K562 (cell line): Measurements from ENCODE around the gene TPRG1L. TPM values are rescaled to one million over a fixed set of nuclear protein-coding genes. Genes with fewer than 3 reads are reported as not detected.

ENCODE experiments used
- ARID4B ChIP-seq: sonication (generic); formaldehyde crosslinking; IDR thresholded peaks from 2 replicates; pipeline ENCODE4 v1.8.0; 2022; ENCODE audit warnings: mild to moderate bottlenecking, missing genetic modification reagents
- HDAC8 ChIP-seq: fragments of 450-650 bp; IDR thresholded peaks from 2 replicates; pipeline ENCODE4 v1.6.1; 2016; ENCODE audit warnings: mild to moderate bottlenecking, missing genetic modification characterization, moderate library complexity, missing compliant biosample characterization
- HNRNPH1 ChIP-seq: fragments of 200-400 bp; formaldehyde crosslinking; optimal IDR thresholded peaks from 2 replicates; pipeline ENCODE3; 2017; ENCODE audit warnings: low read depth, mild to moderate bottlenecking, low read length, moderate library complexity
- KLF16 ChIP-seq: IDR thresholded peaks from 2 replicates; pipeline ENCODE4 v1.6.1; 2016; ENCODE audit warnings: antibody characterized with exemption
- MLX ChIP-seq, 2 experiments: fragments of 450-650 bp in 1 of 2; sonication (generic) in 1 of 2; formaldehyde crosslinking; conservative IDR thresholded peaks; 2 replicates each; pipeline versions ENCODE4 v1.4.0 to v1.8.1; 2020 to 2022; ENCODE audit warnings: mild to moderate bottlenecking in 1 of 2, missing genetic modification reagents in 1 of 2
- MYNN ChIP-seq, 2 experiments: sonication (generic); formaldehyde crosslinking in 1 of 2; IDR thresholded peaks; 2 replicates each; pipeline versions ENCODE4 v1.5.0 to v1.6.1; 2016 to 2020; ENCODE audit warnings: antibody characterized with exemption in 1 of 2, missing genetic modification reagents in 1 of 2
- NCOA1 ChIP-seq: fragments of 450-650 bp; IDR thresholded peaks from 2 replicates; pipeline ENCODE4 v1.6.1; 2016; ENCODE audit warnings: low read depth
- TAF1 ChIP-seq: IDR thresholded peaks from 2 replicates; pipeline ENCODE4 v1.6.1; 2011; ENCODE audit warnings: mild to moderate bottlenecking, low read length, moderate library complexity; ENCODE audit not compliant: insufficient read depth, control insufficient read depth, severe bottlenecking; ENCODE audit errors: extremely low read depth
- THRAP3 ChIP-seq: fragments of 450-650 bp; IDR thresholded peaks from 2 replicates; pipeline ENCODE4 v1.6.1; 2016; ENCODE audit warnings: mild to moderate bottlenecking, inconsistent platforms, borderline replicate concordance
- ZNF592 ChIP-seq: fragments of 450-650 bp; IDR thresholded peaks from 2 replicates; pipeline ENCODE4 v1.6.1; 2017; ENCODE audit warnings: antibody characterized with exemption, mild to moderate bottlenecking
- ZNF639 ChIP-seq, 2 experiments: fragments of 200-800 bp in 1 of 2; sonication (Bioruptor generic) in 1 of 2; sonication (generic) in 1 of 2; formaldehyde crosslinking in 1 of 2; IDR thresholded peaks in 1 of 2; conservative IDR thresholded peaks in 1 of 2; 2 replicates each; pipeline versions ENCODE4 v1.5.0 to v1.6.1; 2016 to 2020; ENCODE audit warnings: missing compliant biosample characterization in 1 of 2, missing genetic modification characterization in 1 of 2, missing genetic modification reagents in 1 of 2
- polyA plus RNA-seq, 8 experiments: library from polyadenylated mRNA; depleted of rRNA in 4 of 8; stranded (reverse) in 5 of 8; unstranded in 3 of 8; fragments of >200 nt; fragmentation: Nextera tagmentation in 2 of 8; fragmentation: Illumina TruSeq in 1 of 8; extraction: Ambion mirVana in 2 of 8; extraction: Trizol in 1 of 8; gene quantifications; 2 replicates each; pipeline versions ENCODE4 v1.2.1 to v1.2.3, GENCODE V29; 2011 to 2014; ENCODE audit warnings: inconsistent platforms in 1 of 8, missing spikeins in 1 of 8
- total RNA-seq, 7 experiments: library from RNA; depleted of rRNA in 6 of 7; stranded (reverse); fragments of >200 nt in 6 of 7; fragmentation: Illumina TruSeq in 2 of 7; extraction: Trizol in 2 of 7; gene quantifications; 2 replicates each; pipeline versions ENCODE4 v1.2.1 to v1.2.3, GENCODE V29; 2011 to 2021; ENCODE audit warnings: low replicate concordance in 1 of 7

The TPRG1L gene
- total and polyA plus RNA-seq, 9 of the 15 experiments (the other 6 are each of a cell fraction or from before 2014, with no cell fraction given), result 1.6 to 11.0 (median 6.2) TPM

- TF ChIP-seq ARID4B (CRISPR knock-in tag), result peak; percentile 49; the same call in 1 of the 2 replicates
- TF ChIP-seq HDAC8, result no peak
- no peak for TF ChIP-seq ZNF592
- TF ChIP-seq ZNF639 (CRISPR knock-in tag; conservative IDR thresholded peaks at IDR 0.05 in 1 of 2, IDR thresholded peaks at IDR 0.05 in 1 of 2), result no peak
- no peak for TF ChIP-seq THRAP3
- TF ChIP-seq HNRNPH1, result no peak
- 0 out of 2 replicates have a peak, but pooled peaks have one; percentile 26 for TF ChIP-seq MYNN (IDR thresholded peaks at IDR 0.05)
- TF ChIP-seq MYNN (CRISPR knock-in tag; IDR thresholded peaks at IDR 0.05), result no peak
- no peak for TF ChIP-seq MLX (CRISPR knock-in tag; conservative IDR thresholded peaks at IDR 0.05)
- peak; percentile 25 for TF ChIP-seq TAF1
- TF ChIP-seq NCOA1, result no peak
- TF ChIP-seq KLF16, result peak; percentile 52; the same call in 1 of the 2 replicates
These were observed 514 bp downstream of the TPRG1L start (continued) for GRCh38 chr1:3625151-3625907.
